OCI-LY7 (cell line): ENCODE measurements around the gene SMPDL3A.

Experiments
- EZH2phosphoT487 ChIP-seq: fragments of 200-600 bp; sonication (generic); IDR thresholded peaks from 2 replicates; pipeline ENCODE4 v1.6.1; 2018; ENCODE audit warnings: low read depth, borderline replicate concordance, mild to moderate bottlenecking, mixed run types, antibody characterized with exemption, low read length, moderate library complexity, mixed read lengths
- TF ChIP-seq, protein P1 (sequence below): fragments of 200-600 bp; sonication (generic); conservative IDR thresholded peaks from 2 replicates; pipeline ENCODE4 v1.5.1; 2014; ENCODE audit warnings: mild to moderate bottlenecking, antibody characterized with exemption, low read length, moderate library complexity, mixed read lengths

DNA sequence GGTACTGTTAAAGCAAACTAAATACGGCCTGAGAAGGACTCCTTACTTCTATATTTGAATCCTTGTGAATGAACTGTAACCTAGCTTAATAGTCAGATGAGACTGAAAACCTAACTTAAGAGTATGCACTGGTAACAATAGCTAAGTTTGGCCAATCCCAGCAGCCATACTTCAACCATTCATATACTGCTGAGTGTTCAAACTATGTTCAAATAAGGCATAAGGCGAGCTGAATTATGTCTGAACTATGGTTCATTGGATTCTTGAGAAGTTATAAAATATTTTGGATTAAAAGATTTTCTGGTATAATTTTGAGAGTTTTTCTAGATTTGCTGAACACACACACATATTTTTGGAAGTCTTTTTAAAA lies 2.2 kb downstream of the SMPDL3A start:
- TF ChIP-seq, protein P1, sequence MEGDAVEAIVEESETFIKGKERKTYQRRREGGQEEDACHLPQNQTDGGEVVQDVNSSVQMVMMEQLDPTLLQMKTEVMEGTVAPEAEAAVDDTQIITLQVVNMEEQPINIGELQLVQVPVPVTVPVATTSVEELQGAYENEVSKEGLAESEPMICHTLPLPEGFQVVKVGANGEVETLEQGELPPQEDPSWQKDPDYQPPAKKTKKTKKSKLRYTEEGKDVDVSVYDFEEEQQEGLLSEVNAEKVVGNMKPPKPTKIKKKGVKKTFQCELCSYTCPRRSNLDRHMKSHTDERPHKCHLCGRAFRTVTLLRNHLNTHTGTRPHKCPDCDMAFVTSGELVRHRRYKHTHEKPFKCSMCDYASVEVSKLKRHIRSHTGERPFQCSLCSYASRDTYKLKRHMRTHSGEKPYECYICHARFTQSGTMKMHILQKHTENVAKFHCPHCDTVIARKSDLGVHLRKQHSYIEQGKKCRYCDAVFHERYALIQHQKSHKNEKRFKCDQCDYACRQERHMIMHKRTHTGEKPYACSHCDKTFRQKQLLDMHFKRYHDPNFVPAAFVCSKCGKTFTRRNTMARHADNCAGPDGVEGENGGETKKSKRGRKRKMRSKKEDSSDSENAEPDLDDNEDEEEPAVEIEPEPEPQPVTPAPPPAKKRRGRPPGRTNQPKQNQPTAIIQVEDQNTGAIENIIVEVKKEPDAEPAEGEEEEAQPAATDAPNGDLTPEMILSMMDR: no peak
- TF ChIP-seq EZH2phosphoT487: no peak
